Astrocyte (in vitro differentiated cells and primary cell): ENCODE measurements around the gene CDCP1. TPM values are rescaled to one million over a fixed set of nuclear protein-coding genes. Genes with fewer than 3 reads are reported as not detected.

Experiments used
- DNase-seq: peaks from one replicate; pipeline ENCODE4 v3.0.0-alpha.2; 2010; ENCODE audit warnings: low read depth
- FAIRE-seq: peaks from 2 replicates; lab custom pipeline; 2011; peaks lifted over from hg19 to GRCh38; lab: Jason Lieb, UNC
- H2AFZ ChIP-seq: 2 replicates; pipeline ENCODE4 v1.6.0; 2012; ENCODE audit warnings: low read depth, low read length, inconsistent platforms
- H3K27ac ChIP-seq: 2 replicates; pipeline ENCODE4 v1.5.1; 2011; ENCODE audit warnings: low read depth, low read length, inconsistent platforms
- H3K27me3 ChIP-seq: 2 replicates; pipeline ENCODE4 v1.6.0; 2011; ENCODE audit warnings: low read length, inconsistent platforms; ENCODE audit not compliant: insufficient read depth
- H3K36me3 ChIP-seq: 2 replicates; pipeline ENCODE4 v1.5.1; 2011; ENCODE audit warnings: low read length, inconsistent platforms; ENCODE audit not compliant: insufficient read depth
- H3K4me1 ChIP-seq: 2 replicates; pipeline ENCODE4 v1.5.1; 2011; ENCODE audit warnings: low read length, inconsistent platforms; ENCODE audit not compliant: insufficient read depth
- H3K4me2 ChIP-seq: 2 replicates; pipeline ENCODE4 v1.6.0; 2012; ENCODE audit warnings: low read length, inconsistent platforms
- H3K4me3 ChIP-seq: 2 replicates; pipeline ENCODE4 v1.5.1; 2011; ENCODE audit warnings: low read depth, mild to moderate bottlenecking, low read length, inconsistent platforms; ENCODE audit not compliant: insufficient read depth
- H3K79me2 ChIP-seq: 2 replicates; pipeline ENCODE4 v1.6.0; 2012; ENCODE audit warnings: mild to moderate bottlenecking, low read length, inconsistent platforms; ENCODE audit not compliant: insufficient read depth
- H3K9ac ChIP-seq: 2 replicates; pipeline ENCODE4 v1.6.0; 2012; ENCODE audit warnings: mild to moderate bottlenecking, low read length, inconsistent platforms
- H3K9me3 ChIP-seq: 2 replicates; pipeline ENCODE4 v1.5.1; 2012; ENCODE audit warnings: low read depth, mild to moderate bottlenecking, low read length, inconsistent platforms; ENCODE audit not compliant: insufficient read depth
- H4K20me1 ChIP-seq: 2 replicates; pipeline ENCODE4 v1.6.0; 2012; ENCODE audit warnings: low read length, inconsistent platforms; ENCODE audit not compliant: insufficient read depth
- H3K27ac Mint-ChIP-seq: one replicate; pipeline ENCODE4 v1.8.0; 2021; ENCODE audit warnings: mild to moderate bottlenecking, mixed read lengths; ENCODE audit not compliant: unreplicated experiment
- H3K27me3 Mint-ChIP-seq: one replicate; pipeline ENCODE4 v1.8.0; 2021; ENCODE audit warnings: low read depth, mixed read lengths; ENCODE audit not compliant: unreplicated experiment
- H3K36me3 Mint-ChIP-seq: one replicate; pipeline ENCODE4 v1.8.0; 2021; ENCODE audit warnings: low read depth, mixed read lengths; ENCODE audit not compliant: unreplicated experiment
- H3K4me1 Mint-ChIP-seq: one replicate; pipeline ENCODE4 v1.8.0; 2021; ENCODE audit warnings: low read depth, mixed read lengths; ENCODE audit not compliant: unreplicated experiment
- H3K4me3 Mint-ChIP-seq: one replicate; pipeline ENCODE4 v1.8.0; 2021; ENCODE audit warnings: mild to moderate bottlenecking, moderate library complexity, mixed read lengths; ENCODE audit not compliant: unreplicated experiment
- H3K9me3 Mint-ChIP-seq: one replicate; pipeline ENCODE4 v1.8.0; 2021; ENCODE audit warnings: mild to moderate bottlenecking, mixed read lengths; ENCODE audit not compliant: unreplicated experiment
- EZH2 ChIP-seq: IDR thresholded peaks from 2 replicates; pipeline ENCODE4 v1.6.1; 2012; ENCODE audit warnings: mild to moderate bottlenecking, low read length, inconsistent platforms; ENCODE audit not compliant: insufficient read depth
- total RNA-seq: library from RNA; stranded (reverse); gene quantifications from 2 replicates; pipeline ENCODE4 v1.2.1, GENCODE V29; 2021
- TF ChIP-seq, protein P1 (sequence below): IDR thresholded peaks from 2 replicates; pipeline ENCODE4 v1.5.1; 2011; ENCODE audit warnings: low read depth, mild to moderate bottlenecking, inconsistent platforms, low read length, moderate library complexity; ENCODE audit not compliant: insufficient read depth

Gene CDCP1
- total RNA-seq, 1 donor from 2014 or later: 6.8 TPM

DNA sequence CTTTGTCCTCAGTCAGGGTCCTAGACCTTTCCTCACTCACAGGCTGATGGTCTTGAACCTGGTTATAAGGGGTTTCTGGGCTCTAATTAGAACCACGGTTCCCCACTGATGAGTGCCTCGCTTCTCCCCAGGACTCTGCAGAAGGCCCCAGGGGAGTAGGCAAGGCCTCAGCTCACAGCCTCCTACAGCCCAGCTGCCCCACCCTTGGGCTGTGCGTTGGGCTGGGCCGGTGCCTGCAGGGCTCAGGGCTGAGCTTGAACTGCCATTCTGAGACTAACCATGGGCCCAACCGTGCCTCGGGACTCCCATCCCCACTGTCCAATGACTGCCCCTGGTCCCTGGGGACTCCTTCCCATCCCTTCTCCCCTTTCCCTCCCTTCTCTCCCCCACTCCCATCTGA is 94.5 kb downstream of the CDCP1 start:
- Histone ChIP-seq H3K27ac (no peak overlapping the region), H3K4me2 (no peak overlapping the region), H2AFZ (no peak overlapping the region), H3K79me2 (no peaks in the 10 kb centered on the region), H3K4me3 (no peak overlapping the region), H3K4me1 (peaks cover 29% of the 10 kb centered on the region), H3K9ac (no peak overlapping the region), H3K27me3 (no peaks in the 10 kb centered on the region), H3K9me3 (no peaks in the 10 kb centered on the region), H3K36me3 (no peaks in the 10 kb centered on the region), H4K20me1 (no peaks in the 10 kb centered on the region)
- Mint-ChIP-seq H3K36me3 (peaks cover 3% of the 10 kb centered on the region), H3K27me3 (peaks cover 13% of the 10 kb centered on the region), H3K9me3 (peaks cover 5% of the 10 kb centered on the region), H3K4me3 (no peak overlapping the region), H3K27ac (no peak overlapping the region), H3K4me1 (peaks cover 30% of the 10 kb centered on the region)
- DNase-seq: no peak
- no peak for FAIRE-seq
- no peak for TF ChIP-seq EZH2
- TF ChIP-seq, protein P1, sequence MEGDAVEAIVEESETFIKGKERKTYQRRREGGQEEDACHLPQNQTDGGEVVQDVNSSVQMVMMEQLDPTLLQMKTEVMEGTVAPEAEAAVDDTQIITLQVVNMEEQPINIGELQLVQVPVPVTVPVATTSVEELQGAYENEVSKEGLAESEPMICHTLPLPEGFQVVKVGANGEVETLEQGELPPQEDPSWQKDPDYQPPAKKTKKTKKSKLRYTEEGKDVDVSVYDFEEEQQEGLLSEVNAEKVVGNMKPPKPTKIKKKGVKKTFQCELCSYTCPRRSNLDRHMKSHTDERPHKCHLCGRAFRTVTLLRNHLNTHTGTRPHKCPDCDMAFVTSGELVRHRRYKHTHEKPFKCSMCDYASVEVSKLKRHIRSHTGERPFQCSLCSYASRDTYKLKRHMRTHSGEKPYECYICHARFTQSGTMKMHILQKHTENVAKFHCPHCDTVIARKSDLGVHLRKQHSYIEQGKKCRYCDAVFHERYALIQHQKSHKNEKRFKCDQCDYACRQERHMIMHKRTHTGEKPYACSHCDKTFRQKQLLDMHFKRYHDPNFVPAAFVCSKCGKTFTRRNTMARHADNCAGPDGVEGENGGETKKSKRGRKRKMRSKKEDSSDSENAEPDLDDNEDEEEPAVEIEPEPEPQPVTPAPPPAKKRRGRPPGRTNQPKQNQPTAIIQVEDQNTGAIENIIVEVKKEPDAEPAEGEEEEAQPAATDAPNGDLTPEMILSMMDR: no peak

DNA sequence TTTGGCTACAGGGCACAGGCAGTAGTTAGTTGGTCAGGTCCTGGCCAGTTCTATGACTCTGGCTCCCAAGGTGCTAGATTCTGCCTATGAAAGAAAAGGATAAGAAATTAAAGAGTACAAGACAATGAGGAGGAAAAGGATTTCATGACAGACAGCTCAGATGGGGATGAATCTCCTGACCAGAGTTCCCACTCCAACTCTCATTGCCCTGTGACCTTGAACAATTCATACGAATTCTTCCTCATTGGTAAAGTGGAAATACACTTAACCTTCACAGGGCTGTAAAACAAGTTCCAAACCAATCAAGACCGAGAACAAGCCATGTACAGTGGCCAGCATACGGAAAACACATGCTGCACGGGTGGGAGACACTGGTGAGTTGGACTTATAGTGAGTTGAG is 96.4 kb downstream of the CDCP1 start:
- H3K9me3 Mint-ChIP-seq: peaks cover 5% of the 10 kb centered on the region
- H3K4me1 ChIP-seq: peaks cover 10% of the 10 kb centered on the region
- TF ChIP-seq, protein P1: no peak
- no peak for TF ChIP-seq EZH2
- peak overlapping the region; percentile 16 for H3K27ac Mint-ChIP-seq
- no peaks in the 10 kb centered on the region for H3K9me3 ChIP-seq
- peaks cover 3% of the 10 kb centered on the region for H3K36me3 Mint-ChIP-seq
- H3K27me3 ChIP-seq: no peaks in the 10 kb centered on the region
- H4K20me1 ChIP-seq: no peaks in the 10 kb centered on the region
- no peak for FAIRE-seq
- no peak overlapping the region for H2AFZ ChIP-seq
- H3K4me1 Mint-ChIP-seq: peaks cover 19% of the 10 kb centered on the region
- no peaks in the 10 kb centered on the region for H3K36me3 ChIP-seq
- no peak overlapping the region for H3K4me2 ChIP-seq
- no peak overlapping the region for H3K27ac ChIP-seq
- H3K4me3 ChIP-seq: no peak overlapping the region
- peaks cover 13% of the 10 kb centered on the region for H3K27me3 Mint-ChIP-seq
- no peak overlapping the region for H3K4me3 Mint-ChIP-seq
- no peak for DNase-seq
- no peak overlapping the region for H3K9ac ChIP-seq
- no peaks in the 10 kb centered on the region for H3K79me2 ChIP-seq

GRCh38 chr3:45048244-45048643 is 97.9 kb downstream of the CDCP1 start:
- peaks cover 3% of the 10 kb centered on the region for H3K36me3 Mint-ChIP-seq
- no peak overlapping the region for H3K4me3 ChIP-seq
- H3K27ac ChIP-seq: no peak overlapping the region
- H3K9ac ChIP-seq: no peak overlapping the region
- H4K20me1 ChIP-seq: no peaks in the 10 kb centered on the region
- H3K4me1 Mint-ChIP-seq: peaks cover 10% of the 10 kb centered on the region
- H3K27ac Mint-ChIP-seq: no peak overlapping the region
- DNase-seq (peak; percentile 39), FAIRE-seq (no peak)
- peaks cover 5% of the 10 kb centered on the region for H3K9me3 Mint-ChIP-seq
- H2AFZ ChIP-seq: no peak overlapping the region
- no peak overlapping the region for H3K4me3 Mint-ChIP-seq
- H3K79me2 ChIP-seq: no peaks in the 10 kb centered on the region
- no peaks in the 10 kb centered on the region for H3K9me3 ChIP-seq
- peaks cover 13% of the 10 kb centered on the region for H3K27me3 Mint-ChIP-seq
- H3K4me2 ChIP-seq: no peak overlapping the region
- H3K27me3 ChIP-seq: no peaks in the 10 kb centered on the region
- H3K36me3 ChIP-seq: no peaks in the 10 kb centered on the region
- TF ChIP-seq EZH2: no peak
- TF ChIP-seq, protein P1: no peak
- H3K4me1 ChIP-seq: peaks cover 8% of the 10 kb centered on the region
